Midbrain (tissue), 1 donor: ENCODE data around the gene PRKCZ.

Experiments used
- DNase-seq: peaks from one replicate; lab custom pipeline; 2025; lab: John Stamatoyannopoulos, UW

Gene PRKCZ

DNA sequence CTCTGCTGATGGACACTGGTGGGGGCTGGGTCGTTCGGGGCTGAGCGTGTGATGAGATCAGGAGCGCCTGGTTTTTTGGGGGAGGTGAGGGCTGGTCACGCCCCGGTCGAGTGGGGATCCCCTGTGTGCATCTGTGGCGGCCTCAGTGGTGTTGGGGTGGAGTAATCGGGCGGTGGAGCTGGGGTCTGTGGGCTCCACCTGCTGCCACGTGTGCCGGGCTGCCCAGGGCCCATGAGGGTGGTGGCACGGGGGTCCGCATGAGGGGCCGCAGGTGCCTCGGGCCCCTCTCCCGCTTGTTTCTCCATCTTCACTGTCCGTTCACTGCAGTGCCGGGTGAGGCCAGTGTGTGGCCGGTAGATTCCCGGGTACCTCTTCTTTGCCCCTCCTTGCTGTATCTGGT is 17.2 kb downstream of the PRKCZ start:
- DNase-seq, result no peak

- no peak for DNase-seq
Observed at GRCh38 chr1:2067981-2068380, 17.8 kb downstream of the PRKCZ start.

DNA sequence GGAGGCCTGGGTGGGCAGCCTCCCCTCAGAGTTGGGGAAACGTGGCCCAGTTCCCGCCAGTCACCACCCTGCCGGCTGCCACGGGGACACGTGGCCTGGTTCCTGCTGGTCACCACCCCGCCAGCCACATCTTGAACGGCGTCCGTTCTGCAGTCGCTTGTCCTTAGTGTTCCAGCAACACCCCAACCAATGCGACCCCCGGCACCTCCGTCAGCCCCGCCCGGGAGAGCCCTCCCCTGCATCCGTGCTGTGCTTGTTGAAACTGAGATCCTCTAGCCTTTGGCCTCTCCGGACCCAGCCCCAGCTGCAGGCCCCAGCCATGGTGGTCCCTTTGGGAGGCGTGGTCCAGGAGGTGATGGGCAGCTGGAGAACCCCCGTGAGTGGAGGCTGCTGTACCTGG is 18.7 kb downstream of the PRKCZ start:
- DNase-seq, result no peak

GRCh38 chr1:2070016-2070415 is 19.8 kb downstream of the PRKCZ start:
- DNase-seq, result no peak

GRCh38 chr1:2070800-2071530 is 20.8 kb downstream of the PRKCZ start:
- DNase-seq, result no peak

DNA sequence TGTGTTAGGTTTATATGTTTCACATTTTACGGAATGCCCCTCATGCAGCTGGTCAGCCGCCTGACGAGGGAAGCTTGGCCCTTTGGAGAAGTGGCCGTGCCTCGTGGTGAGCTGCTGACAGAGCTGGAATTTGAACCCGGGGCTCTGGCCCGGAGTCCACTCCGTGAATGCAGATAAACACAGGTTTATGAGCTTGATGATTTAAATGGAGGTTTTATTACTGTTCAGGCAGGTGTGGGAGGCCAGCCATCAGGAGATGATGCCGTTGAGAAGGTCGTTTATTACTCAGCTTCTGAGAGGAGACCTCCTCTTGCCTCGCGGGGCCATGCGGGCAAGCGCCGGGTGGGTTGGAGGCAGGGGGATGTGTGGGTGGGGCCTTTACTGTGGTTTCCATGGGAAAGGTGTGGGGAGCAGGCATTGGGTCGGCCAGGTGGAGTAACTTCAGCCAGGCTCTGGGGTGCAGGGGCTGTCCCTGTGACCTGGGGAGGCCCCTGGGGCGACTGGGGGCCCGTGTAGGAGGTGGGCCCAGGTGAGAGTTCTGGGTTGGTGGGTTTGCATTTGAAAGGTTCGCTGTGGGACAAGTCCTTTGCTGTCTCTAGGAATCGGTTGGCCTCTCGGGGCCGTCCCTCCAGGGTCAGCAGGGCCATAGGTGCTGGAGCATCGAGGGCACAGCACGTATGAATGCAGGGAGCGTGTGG is 22.0 kb downstream of the PRKCZ start:
- DNase-seq, result no peak

DNA sequence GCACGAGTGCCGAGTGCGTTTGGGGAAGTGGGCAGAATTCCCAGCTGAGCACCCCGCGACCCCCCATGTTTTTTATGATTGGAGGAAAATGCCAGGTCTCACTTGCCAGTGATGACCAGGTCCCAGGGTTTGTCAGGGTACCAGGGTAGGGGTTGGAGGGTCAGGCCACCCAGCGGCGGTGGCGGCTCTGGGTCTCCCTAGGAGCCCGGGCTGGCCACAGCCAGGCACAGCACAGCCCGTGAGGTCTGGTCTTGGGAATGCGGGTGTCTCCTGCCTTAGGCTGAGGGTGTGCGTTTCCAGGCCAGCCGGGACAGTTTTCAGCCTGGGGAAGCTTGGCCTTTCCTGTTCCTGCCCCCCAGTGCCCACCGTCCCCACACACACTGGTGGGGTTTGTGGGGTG is 22.7 kb downstream of the PRKCZ start:
- DNase-seq, result no peak

DNA sequence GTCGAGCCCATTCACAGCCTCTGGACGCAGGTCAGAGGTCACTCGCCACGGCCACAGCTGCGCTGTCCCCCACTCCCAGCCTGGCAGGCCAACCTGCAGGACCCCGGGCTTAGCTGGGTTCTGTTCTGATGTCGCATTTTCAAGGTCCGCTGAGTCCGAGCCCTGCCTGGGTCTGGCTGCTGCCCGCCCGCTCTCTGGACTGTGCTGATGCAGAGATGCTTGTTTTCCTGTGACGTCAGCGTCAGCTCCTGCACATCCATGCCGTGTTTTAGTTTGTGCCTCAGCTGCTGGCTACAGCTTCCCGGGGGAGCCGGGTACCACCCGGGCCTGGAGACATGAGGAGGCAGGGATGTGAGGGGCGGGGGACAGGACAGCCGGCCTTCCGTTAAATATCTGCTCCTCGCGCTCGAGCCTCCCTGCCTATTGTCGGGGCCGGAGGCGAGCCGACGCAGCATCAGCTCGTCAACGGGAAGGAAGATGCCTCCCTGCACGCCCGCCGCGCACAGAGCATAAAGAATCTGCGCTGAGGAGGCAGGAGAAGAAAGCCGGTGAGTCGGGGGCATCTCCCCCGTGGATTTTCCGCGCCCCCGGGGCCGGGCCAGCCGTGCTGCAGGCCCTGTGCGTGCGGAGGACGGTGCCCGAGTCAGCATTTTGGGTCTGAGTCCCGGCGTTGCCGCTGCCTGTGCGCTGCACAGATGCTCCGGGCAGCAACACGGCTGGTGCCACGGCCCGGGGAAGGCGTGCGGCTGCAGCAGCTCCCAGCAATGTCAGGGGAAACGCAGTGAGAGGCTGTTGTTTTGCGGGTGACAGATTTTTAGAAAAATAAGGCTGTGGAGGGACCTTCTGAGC is 23.4 kb downstream of the PRKCZ start:
- peak; percentile 83 for DNase-seq

DNA sequence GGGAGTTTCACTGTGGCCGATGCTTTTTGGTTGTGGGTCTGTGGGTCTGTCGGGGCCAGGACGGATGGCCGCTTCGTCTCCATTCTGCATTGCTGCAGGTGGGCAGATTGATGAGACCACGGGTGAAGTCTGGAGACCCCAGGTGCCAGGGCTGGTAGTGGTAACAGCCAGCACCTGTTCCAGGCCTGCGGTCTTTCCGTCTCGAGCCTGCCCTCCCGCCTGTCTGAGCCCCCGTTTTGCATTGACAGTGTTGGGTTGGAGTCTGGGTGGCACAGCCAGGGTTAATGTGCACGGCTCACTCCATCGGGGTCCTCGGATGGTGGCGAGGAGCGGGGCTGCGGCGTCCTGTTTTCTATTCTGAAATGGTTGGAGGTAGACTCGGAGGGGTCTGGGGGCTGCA is 24.2 kb downstream of the PRKCZ start:
- no peak for DNase-seq

- peak; percentile 27 for DNase-seq
Observed at GRCh38 chr1:2074944-2075740, 24.9 kb downstream of the PRKCZ start.

DNA sequence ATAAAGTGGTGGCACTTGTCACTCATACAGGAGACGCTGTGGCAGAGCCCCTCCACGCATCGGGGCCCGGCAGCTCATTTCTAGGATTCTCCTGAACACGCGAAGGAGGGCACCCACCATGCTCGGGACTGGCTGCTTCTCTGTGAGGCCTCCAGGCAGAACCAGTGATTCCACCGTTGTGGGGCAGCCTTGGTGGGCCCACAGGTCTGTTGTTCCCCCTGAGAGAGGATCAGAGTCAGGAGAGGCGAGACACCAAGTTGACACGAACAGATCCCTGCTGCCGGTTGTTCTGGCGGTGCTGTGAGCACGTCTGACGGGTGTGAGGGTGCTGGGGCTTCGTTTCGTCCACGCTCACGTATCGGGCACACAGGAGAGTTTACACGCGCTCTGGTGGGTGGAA is 26.6 kb downstream of the PRKCZ start:
- DNase-seq, result no peak

GRCh38 chr1:2078170-2078569 is 28.0 kb downstream of the PRKCZ start:
- DNase-seq, result no peak

DNA sequence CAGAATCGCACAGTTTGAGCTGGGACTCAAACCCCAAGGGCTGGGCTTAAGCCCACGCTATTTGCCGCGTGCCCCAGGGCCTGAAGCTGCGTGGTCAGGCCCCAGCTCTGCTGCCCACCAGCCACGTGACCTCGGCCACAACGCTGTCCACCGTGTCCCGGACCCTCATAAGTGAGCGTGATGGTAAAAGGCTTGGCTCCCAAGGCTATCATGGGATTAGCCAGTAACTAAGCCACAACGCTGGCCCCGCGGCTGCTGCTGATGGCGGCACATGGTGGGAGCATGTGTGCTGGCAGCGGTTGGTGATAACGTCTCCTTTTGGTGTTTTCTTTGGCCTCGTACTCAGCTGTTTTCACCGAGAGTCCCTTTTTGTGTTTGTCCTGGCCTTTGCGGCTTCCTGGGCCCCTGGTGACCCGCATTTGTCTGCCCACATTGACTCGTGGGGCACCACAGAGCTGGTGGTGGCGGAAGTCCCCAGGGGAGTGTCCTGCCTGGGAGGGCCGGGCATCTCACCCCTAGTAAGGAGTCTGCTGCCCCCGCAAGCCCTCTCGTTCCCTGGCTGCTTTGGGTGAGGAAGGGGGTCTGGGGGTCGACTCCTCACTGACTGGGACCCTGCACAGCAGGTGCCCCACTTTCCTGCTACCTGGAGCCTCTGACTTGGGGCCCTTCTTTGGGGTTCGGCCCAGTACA is 29.3 kb downstream of the PRKCZ start:
- no peak for DNase-seq

DNA sequence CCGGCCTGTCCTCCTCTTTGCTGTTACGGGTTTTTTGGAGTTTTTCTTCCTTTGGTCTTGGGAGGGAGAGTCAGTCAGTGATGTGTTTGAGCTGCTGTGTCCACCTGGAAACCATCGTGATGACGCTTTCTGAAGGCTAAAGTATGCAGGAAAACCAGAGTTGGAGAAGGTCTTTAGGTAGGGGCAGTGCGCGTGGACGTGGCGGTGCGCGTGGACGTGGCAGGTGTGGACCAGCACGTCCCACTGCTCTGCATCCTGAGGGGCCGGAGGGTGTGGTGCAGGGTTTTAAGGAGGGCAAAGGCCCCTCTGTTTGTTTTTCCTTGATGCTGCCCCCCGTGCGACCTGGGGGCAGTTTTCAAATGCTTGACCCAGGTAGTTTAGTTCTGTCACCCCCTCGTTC is 29.9 kb downstream of the PRKCZ start:
- no peak for DNase-seq

GRCh38 chr1:2080884-2081283 is 30.7 kb downstream of the PRKCZ start:
- DNase-seq, result no peak

- DNase-seq, result no peak
Observed at GRCh38 chr1:2081326-2081885, 31.2 kb downstream of the PRKCZ start.

GRCh38 chr1:2082064-2082463 is 31.9 kb downstream of the PRKCZ start:
- DNase-seq, result no peak

GRCh38 chr1:2083666-2084065 is 33.5 kb downstream of the PRKCZ start:
- no peak for DNase-seq

GRCh38 chr1:2084306-2084705 is 34.1 kb downstream of the PRKCZ start:
- DNase-seq, result no peak

GRCh38 chr1:2085080-2085479 is 34.9 kb downstream of the PRKCZ start:
- no peak for DNase-seq

DNA sequence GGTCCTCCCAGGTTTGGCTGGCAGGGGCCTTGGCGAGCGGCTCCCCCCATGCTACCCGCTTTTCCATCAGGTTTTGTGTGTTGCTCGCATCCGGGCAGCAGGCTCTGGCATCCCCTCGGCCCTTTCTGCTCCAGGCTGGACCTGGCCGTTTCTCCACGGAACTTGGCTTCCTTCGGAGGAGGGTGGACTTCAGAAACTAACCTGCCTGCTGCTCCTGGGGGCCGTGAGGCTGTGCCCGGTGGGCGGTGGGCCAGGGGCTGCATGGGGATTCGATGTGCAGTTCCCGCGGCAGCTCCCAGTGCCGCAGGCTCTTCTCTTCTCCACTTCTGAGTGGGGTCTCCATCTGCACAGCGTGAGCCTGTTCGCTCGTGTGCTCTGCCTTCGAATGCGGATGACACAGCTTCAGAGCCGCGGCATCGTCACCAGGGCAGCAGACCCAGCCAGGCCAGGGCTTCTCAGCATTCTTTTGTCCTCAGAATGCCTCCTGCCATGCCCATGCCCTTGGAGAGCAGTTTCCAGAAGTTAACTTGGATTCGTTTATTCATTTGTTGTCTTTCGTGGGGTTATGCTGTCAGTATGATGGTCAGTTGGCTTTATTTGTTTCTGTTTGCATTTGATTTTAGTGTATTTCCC is 36.4 kb downstream of the PRKCZ start:
- no peak for DNase-seq
